ENCODE measurements around the gene ADCY2.

DNA sequence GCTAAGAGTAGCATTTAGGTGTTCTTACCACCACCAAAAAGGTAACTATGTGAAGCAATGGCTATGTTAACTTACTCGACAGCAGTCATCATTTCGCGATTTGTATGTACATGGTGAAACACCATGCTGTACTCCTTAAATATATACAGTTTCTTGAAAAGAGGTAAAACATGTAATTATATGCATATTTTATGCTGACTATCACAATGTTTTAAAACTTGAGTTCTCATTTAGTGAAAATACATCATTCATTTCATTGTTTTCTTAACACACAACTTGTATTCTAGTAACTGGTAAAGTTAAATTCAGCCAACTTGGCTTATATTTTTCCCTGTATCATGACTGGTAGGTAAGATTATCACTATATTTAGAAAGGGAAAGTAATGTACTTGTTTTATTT is 189.9 kb downstream of the ADCY2 start:
- TF ChIP-seq ZNF274 (IDR thresholded peaks at IDR 0.05; ENCODE audit: low read depth, low read length): no peak
- TF ChIP-seq YY1 (IDR thresholded peaks at IDR 0.05; ENCODE audit: insufficient read depth, insufficient read length): no peak
- TF ChIP-seq SUZ12 (IDR thresholded peaks at IDR 0.05; ENCODE audit: extremely low read depth, insufficient read depth, insufficient read length): no peak
